Keratinocyte (primary cell): ENCODE data around the gene FST.

ENCODE experiments used
- EZH2 ChIP-seq: IDR thresholded peaks from one replicate; pipeline ENCODE4 v1.6.1; 2012; ENCODE audit warnings: inconsistent platforms, mild to moderate bottlenecking, low read length, moderate library complexity
- TF ChIP-seq, protein P1 (sequence below), 3 experiments: IDR thresholded peaks in 1 of 3; conservative IDR thresholded peaks in 1 of 3; optimal IDR thresholded peaks in 1 of 3; 2 replicates in 2 of 3; 3 replicates in 1 of 3; pipeline versions ENCODE3 to v1.5.1; 2011; ENCODE audit warnings: low read length in 3 of 3, mild to moderate bottlenecking in 3 of 3, moderate library complexity in 2 of 3, control low read depth in 1 of 3, inconsistent platforms in 1 of 3; ENCODE audit not compliant: insufficient read depth in 2 of 3; ENCODE audit errors: extremely low read depth in 1 of 3

DNA sequence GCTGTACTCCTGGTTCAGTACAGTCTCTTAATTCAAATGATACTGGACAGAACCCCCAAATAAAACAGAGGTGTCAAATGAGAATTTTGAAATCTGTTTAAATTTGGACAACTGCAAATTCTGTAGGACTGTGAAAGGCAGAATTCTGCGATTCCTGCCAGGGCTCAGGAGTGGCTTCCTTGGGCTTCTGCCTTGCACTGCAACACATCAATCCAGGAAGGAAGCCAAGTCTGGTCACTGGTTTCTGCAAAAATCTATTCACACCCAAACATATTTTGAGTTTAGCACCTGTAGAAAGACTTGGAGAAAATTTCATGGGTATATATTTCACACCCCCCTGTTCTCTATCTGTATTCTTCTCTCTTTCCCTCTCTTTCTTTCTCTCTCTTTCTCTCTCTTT, 37.5 kb upstream of the FST start:
- TF ChIP-seq, protein P1, sequence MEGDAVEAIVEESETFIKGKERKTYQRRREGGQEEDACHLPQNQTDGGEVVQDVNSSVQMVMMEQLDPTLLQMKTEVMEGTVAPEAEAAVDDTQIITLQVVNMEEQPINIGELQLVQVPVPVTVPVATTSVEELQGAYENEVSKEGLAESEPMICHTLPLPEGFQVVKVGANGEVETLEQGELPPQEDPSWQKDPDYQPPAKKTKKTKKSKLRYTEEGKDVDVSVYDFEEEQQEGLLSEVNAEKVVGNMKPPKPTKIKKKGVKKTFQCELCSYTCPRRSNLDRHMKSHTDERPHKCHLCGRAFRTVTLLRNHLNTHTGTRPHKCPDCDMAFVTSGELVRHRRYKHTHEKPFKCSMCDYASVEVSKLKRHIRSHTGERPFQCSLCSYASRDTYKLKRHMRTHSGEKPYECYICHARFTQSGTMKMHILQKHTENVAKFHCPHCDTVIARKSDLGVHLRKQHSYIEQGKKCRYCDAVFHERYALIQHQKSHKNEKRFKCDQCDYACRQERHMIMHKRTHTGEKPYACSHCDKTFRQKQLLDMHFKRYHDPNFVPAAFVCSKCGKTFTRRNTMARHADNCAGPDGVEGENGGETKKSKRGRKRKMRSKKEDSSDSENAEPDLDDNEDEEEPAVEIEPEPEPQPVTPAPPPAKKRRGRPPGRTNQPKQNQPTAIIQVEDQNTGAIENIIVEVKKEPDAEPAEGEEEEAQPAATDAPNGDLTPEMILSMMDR (optimal IDR thresholded peaks at IDR 0.05 in 1 of 3, IDR thresholded peaks at IDR 0.05 in 1 of 3, conservative IDR thresholded peaks at IDR 0.05 in 1 of 3; ENCODE audit: extremely low read depth in 1 of 3, insufficient read depth in 2 of 3, low read length in 3 of 3) = no peak
- no peak for TF ChIP-seq EZH2
